OCI-LY7 (cell line): ENCODE results near the gene ANO9. TPM values are rescaled to one million over a fixed set of nuclear protein-coding genes. Genes with fewer than 3 reads are reported as not detected.

ENCODE experiments used
- BruUV-seq: library from RNA; stranded (reverse); fragments of 400-500 nt; replicated peaks from 2 replicates; lab custom pipeline; 2021; lab: Mats Ljungman, UMichigan
- CTCF ChIA-PET: fragments of 300-600 bp; sonication (Branson Sonifier 250); formaldehyde crosslinking; loops from one replicate; lab custom pipeline; 2022; ENCODE audit warnings: antibody characterized with exemption; ENCODE audit not compliant: unreplicated experiment; lab: Charles Lee
- POLR2A ChIA-PET: fragments of 300-600 bp; sonication (Branson Sonifier 250); formaldehyde crosslinking; loops from one replicate; lab custom pipeline; 2022; ENCODE audit warnings: antibody characterized with exemption; lab: Charles Lee
- DNase-seq: peaks from one replicate; pipeline ENCODE4 v3.0.0-alpha.2; 2015; ENCODE audit warnings: low spot score
- H2AFZ ChIP-seq: fragments of 200-600 bp; sonication (generic), shearing (Covaris generic); 2 replicates; pipeline ENCODE4 v1.6.1; 2014; ENCODE audit warnings: mild to moderate bottlenecking, antibody characterized with exemption, low read length, moderate library complexity
- H3K27ac ChIP-seq: fragments of 200-600 bp; sonication (generic); 2 replicates; pipeline ENCODE4 v1.5.1; 2014; ENCODE audit warnings: mixed run types, low read depth, mild to moderate bottlenecking, moderate library complexity, low read length, inconsistent platforms; ENCODE audit not compliant: poor library complexity, severe bottlenecking
- H3K36me3 ChIP-seq: fragments of 200-600 bp; sonication (generic); 2 replicates; pipeline ENCODE4 v1.6.1; 2014; ENCODE audit warnings: mild to moderate bottlenecking, antibody characterized with exemption, low read length, moderate library complexity, mixed read lengths; ENCODE audit not compliant: insufficient read depth
- H3K4me1 ChIP-seq: fragments of 200-600 bp; sonication (generic); 2 replicates; pipeline ENCODE4 v1.5.1; 2014; ENCODE audit warnings: mild to moderate bottlenecking, low read length; ENCODE audit not compliant: insufficient read depth, poor library complexity, severe bottlenecking
- H3K4me2 ChIP-seq: fragments of 200-600 bp; sonication (generic); 2 replicates; pipeline ENCODE4 v1.6.1; 2014; ENCODE audit warnings: mild to moderate bottlenecking, low read length
- H3K4me3 ChIP-seq: fragments of 200-600 bp; sonication (generic); 2 replicates; pipeline ENCODE4 v1.5.1; 2014; ENCODE audit warnings: mild to moderate bottlenecking, low read depth, low read length; ENCODE audit not compliant: poor library complexity, severe bottlenecking
- H3K79me2 ChIP-seq: fragments of 200-600 bp; sonication (generic); 2 replicates; pipeline ENCODE4 v1.6.1; 2016; ENCODE audit warnings: low read depth, mild to moderate bottlenecking, low read length, moderate library complexity, mixed read lengths; ENCODE audit not compliant: insufficient read depth
- H3K9me2 ChIP-seq: fragments of 200-600 bp; sonication (generic); 2 replicates; pipeline ENCODE4 v1.6.1; 2016; ENCODE audit warnings: mild to moderate bottlenecking, low read length, mixed read lengths; ENCODE audit not compliant: insufficient read depth
- H3K9me3 ChIP-seq: fragments of 200-600 bp; sonication (generic); 2 replicates; pipeline ENCODE4 v1.6.1; 2014; ENCODE audit warnings: mild to moderate bottlenecking, mixed run types, low read length, mixed read lengths
- H4K20me1 ChIP-seq: fragments of 200-600 bp; sonication (generic); 2 replicates; pipeline ENCODE4 v1.6.1; 2014; ENCODE audit warnings: mild to moderate bottlenecking, antibody characterized with exemption, low read length, moderate library complexity, mixed read lengths; ENCODE audit not compliant: insufficient read depth
- EZH2phosphoT487 ChIP-seq: fragments of 200-600 bp; sonication (generic); IDR thresholded peaks from 2 replicates; pipeline ENCODE4 v1.6.1; 2018; ENCODE audit warnings: low read depth, borderline replicate concordance, mild to moderate bottlenecking, mixed run types, antibody characterized with exemption, low read length, moderate library complexity, mixed read lengths
- intact Hi-C: fragments of 100-400 bp; cut with micrococcal nuclease; formaldehyde crosslinking; loops from one replicate; pipeline ENCODE4 v1.10.0; 2022; ENCODE audit not compliant: unreplicated experiment
- total RNA-seq, 2 experiments: library from RNA; depleted of rRNA in 1 of 2; stranded (reverse); fragments of >200 nt in 1 of 2; shearing (Covaris generic) in 1 of 2; gene quantifications; 2 replicates each; pipeline ENCODE4 v1.2.3, GENCODE V29; 2014 to 2022
- TF ChIP-seq, protein P1 (sequence below): fragments of 200-600 bp; sonication (generic); conservative IDR thresholded peaks from 2 replicates; pipeline ENCODE4 v1.5.1; 2014; ENCODE audit warnings: mild to moderate bottlenecking, antibody characterized with exemption, low read length, moderate library complexity, mixed read lengths

ANO9 gene
- total RNA-seq, 2 experiments from 2014 or later, result 25.7 to 27.6 TPM

DNA sequence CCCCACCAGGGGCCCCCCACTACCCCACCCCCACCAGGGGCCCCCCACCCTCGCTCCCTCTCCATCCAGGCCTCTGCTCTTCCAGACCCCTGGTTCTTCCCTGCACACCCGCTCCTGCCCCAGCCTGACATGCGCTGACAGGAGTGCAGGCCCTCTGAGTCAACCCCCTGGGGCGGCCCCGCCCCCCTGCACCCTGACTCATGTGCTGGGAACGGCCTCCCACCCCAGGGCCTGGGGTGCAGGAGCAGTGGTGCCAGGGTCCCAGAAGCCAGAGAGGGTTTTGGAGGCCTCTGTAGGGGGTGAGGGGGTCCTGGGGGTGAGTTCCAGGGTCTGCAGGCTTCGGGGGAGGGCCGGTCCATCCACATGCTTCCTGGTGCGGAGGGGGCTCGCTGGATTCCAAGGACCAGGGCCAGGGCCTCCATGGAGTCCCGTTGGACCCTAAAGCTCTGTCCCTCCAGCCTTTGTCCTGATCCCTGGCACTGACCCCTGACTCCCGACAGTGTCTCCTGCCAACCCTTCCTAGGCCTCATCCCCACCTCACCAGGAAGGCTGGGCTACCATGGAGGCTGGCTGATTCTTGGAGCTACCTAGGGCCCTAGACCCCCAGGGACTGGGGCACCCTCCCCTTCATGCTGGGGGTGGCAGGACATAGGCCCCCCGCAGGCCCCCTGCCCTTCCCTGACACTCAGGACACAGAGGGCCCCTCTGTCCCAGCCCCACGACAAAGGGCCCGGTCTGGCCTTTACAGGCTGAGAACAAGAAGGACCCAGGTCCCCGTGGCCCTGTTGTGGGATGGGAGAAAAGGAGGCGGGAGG, 48.4 kb downstream of the ANO9 start:
- Histone ChIP-seq H3K9me2 (no peaks in the 10 kb centered on the region), H3K4me3 (no peak overlapping the region), H3K4me1 (no peaks in the 10 kb centered on the region), H4K20me1 (no peaks in the 10 kb centered on the region), H3K79me2 (no peaks in the 10 kb centered on the region), H3K9me3 (no peaks in the 10 kb centered on the region), H2AFZ (no peak overlapping the region), H3K27ac (no peak overlapping the region), H3K36me3 (no peaks in the 10 kb centered on the region), H3K4me2 (no peak overlapping the region)
- ChIA-PET CTCF (no interaction called here), POLR2A (no interaction called here)
- intact Hi-C loops, result no loop called here
- TF ChIP-seq EZH2phosphoT487, result no peak
- TF ChIP-seq, protein P1, sequence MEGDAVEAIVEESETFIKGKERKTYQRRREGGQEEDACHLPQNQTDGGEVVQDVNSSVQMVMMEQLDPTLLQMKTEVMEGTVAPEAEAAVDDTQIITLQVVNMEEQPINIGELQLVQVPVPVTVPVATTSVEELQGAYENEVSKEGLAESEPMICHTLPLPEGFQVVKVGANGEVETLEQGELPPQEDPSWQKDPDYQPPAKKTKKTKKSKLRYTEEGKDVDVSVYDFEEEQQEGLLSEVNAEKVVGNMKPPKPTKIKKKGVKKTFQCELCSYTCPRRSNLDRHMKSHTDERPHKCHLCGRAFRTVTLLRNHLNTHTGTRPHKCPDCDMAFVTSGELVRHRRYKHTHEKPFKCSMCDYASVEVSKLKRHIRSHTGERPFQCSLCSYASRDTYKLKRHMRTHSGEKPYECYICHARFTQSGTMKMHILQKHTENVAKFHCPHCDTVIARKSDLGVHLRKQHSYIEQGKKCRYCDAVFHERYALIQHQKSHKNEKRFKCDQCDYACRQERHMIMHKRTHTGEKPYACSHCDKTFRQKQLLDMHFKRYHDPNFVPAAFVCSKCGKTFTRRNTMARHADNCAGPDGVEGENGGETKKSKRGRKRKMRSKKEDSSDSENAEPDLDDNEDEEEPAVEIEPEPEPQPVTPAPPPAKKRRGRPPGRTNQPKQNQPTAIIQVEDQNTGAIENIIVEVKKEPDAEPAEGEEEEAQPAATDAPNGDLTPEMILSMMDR, result no peak
- no peak for DNase-seq
- no TSS peak for BruUV-seq

DNA sequence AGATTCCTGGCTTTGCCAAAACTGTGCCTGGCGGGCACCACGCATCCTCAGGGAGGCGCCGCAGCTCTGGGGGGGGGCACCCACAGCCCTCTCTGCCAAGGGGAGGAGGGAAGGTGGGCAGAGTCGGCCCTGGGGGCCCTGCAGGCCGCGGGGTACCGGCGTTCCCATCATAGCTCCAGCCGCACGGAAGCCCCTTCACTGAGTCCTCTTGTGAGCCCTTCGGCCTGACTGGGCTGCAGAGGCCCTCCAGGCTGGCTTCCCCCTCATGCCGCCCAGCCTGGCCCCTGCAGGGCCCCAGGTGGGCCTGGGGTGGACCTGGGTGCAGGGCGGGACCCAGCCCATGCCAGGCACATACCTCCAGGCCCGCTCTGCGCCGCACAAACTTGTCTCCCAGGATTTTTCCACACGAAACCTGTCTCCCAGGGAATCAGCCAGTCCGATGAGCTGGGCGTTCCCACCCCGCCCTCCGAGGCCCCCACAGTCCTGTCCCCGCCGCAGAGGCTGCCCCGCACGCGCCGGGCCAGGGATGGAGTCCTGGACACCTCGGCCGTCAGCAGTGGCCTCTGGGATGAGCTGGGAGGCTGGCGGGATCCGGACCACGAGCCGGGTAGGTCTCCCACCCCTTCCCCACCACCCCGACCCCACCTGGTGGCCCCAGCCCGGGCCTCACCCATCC, 49.6 kb downstream of the ANO9 start:
- H3K9me3 ChIP-seq, result no peaks in the 10 kb centered on the region
- no peak overlapping the region for H3K27ac ChIP-seq
- BruUV-seq, result no TSS peak
- no peaks in the 10 kb centered on the region for H3K79me2 ChIP-seq
- H3K4me2 ChIP-seq, result no peak overlapping the region
- H3K9me2 ChIP-seq, result no peaks in the 10 kb centered on the region
- ChIA-PET CTCF (interaction anchor here (0.5 kb wide), 1 partner anchor 29 kb away, joined by 10 read pairs; no protein-coding TSS in a partner anchor), POLR2A (interaction anchor here (0.7 kb wide), 1 partner anchor 13 kb away, joined by 4 read pairs; no protein-coding TSS in a partner anchor)
- H3K4me3 ChIP-seq, result no peak overlapping the region
- no peaks in the 10 kb centered on the region for H3K36me3 ChIP-seq
- TF ChIP-seq, protein P1, result no peak
- no peak for TF ChIP-seq EZH2phosphoT487
- H3K4me1 ChIP-seq, result no peaks in the 10 kb centered on the region
- no peak overlapping the region for H2AFZ ChIP-seq
- DNase-seq, result no peak
- H4K20me1 ChIP-seq, result no peaks in the 10 kb centered on the region
- intact Hi-C loops, result no loop called here
